Suprapubic skin (tissue), 4 donors: Measurements from ENCODE around the gene APOE.
"Not testable (repeated sequence)": the region's sequence is repeated elsewhere in the genome, so short reads cannot be mapped to it uniquely, and the experiment has no call there.

Experiments used
- EP300 ChIP-seq: sonication (generic); formaldehyde crosslinking; IDR thresholded peaks from one replicate; pipeline ENCODE4 v1.6.1; 2017; ENCODE audit warnings: antibody characterized with exemption
- POLR2A ChIP-seq, 2 donors: fragments of 450-650 bp; IDR thresholded peaks; one replicate each; pipeline ENCODE4 v1.6.1; 2017; ENCODE audit warnings: antibody characterized with exemption in 2 of 2, mild to moderate bottlenecking in 2 of 2, moderate library complexity in 2 of 2
- POLR2AphosphoS5 ChIP-seq, 3 donors: sonication (generic); formaldehyde crosslinking; IDR thresholded peaks; one replicate each; pipeline ENCODE4 v1.6.1; 2017; ENCODE audit warnings: antibody characterized with exemption in 3 of 3
- TF ChIP-seq, protein P1 (sequence below), 2 donors: fragments of 200-600 bp in 1 of 2; fragments of 450-650 bp in 1 of 2; sonication (generic) in 1 of 2; IDR thresholded peaks; one replicate each; pipeline ENCODE4 v1.5.1; 2016 to 2019; ENCODE audit warnings: antibody characterized with exemption in 2 of 2, mild to moderate bottlenecking in 1 of 2, moderate library complexity in 1 of 2

- TF ChIP-seq, protein P1, sequence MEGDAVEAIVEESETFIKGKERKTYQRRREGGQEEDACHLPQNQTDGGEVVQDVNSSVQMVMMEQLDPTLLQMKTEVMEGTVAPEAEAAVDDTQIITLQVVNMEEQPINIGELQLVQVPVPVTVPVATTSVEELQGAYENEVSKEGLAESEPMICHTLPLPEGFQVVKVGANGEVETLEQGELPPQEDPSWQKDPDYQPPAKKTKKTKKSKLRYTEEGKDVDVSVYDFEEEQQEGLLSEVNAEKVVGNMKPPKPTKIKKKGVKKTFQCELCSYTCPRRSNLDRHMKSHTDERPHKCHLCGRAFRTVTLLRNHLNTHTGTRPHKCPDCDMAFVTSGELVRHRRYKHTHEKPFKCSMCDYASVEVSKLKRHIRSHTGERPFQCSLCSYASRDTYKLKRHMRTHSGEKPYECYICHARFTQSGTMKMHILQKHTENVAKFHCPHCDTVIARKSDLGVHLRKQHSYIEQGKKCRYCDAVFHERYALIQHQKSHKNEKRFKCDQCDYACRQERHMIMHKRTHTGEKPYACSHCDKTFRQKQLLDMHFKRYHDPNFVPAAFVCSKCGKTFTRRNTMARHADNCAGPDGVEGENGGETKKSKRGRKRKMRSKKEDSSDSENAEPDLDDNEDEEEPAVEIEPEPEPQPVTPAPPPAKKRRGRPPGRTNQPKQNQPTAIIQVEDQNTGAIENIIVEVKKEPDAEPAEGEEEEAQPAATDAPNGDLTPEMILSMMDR (IDR thresholded peaks at IDR 0.05): not testable (repeated sequence)
- not testable (repeated sequence) for TF ChIP-seq POLR2AphosphoS5 (IDR thresholded peaks at IDR 0.05); POLR2A (IDR thresholded peaks at IDR 0.05); EP300
Observed at GRCh38 chr19:44913512-44914432, 8.2 kb downstream of the APOE start.
